T-helper 2 cell treated with Interferon-gamma antibody and Interleukin-4, amounts not matched to agents 5 μg/mL and 100 μg/mL, for 36 hours (primary cell): ENCODE results near the gene C1orf167.

Experiments used
- DNase-seq: peaks from one replicate; pipeline ENCODE4 v3.0.0; 2021; ENCODE audit warnings: low spot score
- H3K27ac Mint-ChIP-seq: one replicate; pipeline ENCODE4 v1.8.0; 2021; ENCODE audit warnings: mild to moderate bottlenecking, mixed read lengths
- H3K27me3 Mint-ChIP-seq: one replicate; pipeline ENCODE4 v1.8.0; 2021; ENCODE audit warnings: low read depth, mixed read lengths
- H3K36me3 Mint-ChIP-seq: one replicate; pipeline ENCODE4 v1.8.0; 2021; ENCODE audit warnings: low read depth, mixed read lengths
- H3K4me1 Mint-ChIP-seq: one replicate; pipeline ENCODE4 v1.8.0; 2021; ENCODE audit warnings: low read depth, mixed read lengths
- H3K4me3 Mint-ChIP-seq: one replicate; pipeline ENCODE4 v1.8.0; 2022; ENCODE audit warnings: mild to moderate bottlenecking, moderate library complexity, mixed read lengths
- H3K9me3 Mint-ChIP-seq: one replicate; pipeline ENCODE4 v1.8.0; 2021; ENCODE audit warnings: mixed read lengths

C1orf167 gene, protein sequence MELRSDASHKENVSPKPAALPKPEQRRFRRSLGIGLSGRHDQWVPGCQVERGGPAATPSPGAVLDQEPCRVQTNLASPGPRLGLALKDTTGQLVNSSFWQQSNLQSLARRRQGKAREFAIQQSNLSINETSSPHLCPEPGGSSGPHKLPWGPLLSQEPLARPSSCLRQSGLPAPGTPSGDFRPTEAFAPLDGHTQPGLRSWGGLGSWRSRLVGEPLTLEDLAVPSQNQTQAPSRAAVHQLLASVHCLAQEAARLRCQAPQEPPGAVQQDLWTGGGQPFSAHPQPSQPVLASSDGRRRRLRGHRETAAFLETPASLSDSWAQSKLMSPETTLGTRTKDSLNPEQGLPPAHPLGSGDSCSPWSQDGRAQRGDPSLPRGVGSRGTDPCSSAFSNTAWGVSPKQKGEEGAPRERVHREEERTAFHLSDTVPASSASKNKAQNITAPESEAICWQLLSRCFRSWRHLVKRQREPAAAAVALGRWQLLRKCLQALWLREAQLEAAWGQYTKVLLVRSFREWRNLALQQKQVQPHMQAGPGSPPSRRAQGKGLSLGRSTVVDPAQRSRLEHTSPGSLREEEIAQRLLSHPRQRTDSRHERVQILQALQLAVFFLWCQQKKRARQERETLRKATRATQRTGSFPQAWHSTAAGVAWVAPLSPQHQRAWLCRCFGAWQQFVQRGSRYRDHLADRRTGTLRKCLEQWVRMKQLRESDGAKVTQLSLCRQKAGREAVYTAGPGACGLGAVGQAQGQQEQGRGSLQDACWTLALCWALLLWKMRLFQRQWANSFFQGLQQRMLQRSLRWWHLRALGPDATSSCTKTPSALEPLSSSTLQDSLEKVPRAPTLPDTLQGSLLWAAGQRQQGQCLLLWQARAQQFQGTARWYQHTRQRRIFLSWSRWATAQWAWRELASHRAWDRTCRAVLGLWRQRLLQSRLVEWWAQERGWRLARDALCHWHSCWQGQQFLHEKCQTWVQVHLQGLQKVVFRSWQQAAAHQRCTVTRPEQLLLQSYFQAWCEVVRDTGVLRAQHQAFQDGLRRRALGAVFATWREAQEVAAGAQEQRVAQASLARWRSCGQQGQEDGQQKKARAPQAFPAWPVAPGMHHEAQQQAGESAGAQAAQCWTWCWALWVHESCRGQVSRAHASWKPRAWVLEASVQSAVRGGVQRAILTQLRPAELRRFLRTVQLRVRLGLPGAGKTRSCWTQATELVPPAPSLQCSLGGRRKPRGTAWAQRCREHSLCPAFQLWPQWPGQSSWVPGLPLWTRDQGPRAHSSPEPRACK (N-terminal part only)

GRCh38 chr1:11761988-11762406 lies at the start of gene C1orf167:
TSS of gene C1orf167 (plus strand) at chr1:11762193. CDS start at chr1:11764401, 2,208 bp downstream.
- Mint-ChIP-seq H3K4me1 (no peaks in the 10 kb centered on the region), H3K4me3 (no peak within 1 kb of the TSS), H3K9me3 (no peaks in the 10 kb centered on the region), H3K27ac (no peak within 1 kb of the TSS), H3K27me3 (peaks cover 27% of the 10 kb centered on the region), H3K36me3 (no peaks in the 10 kb centered on the region)
- DNase-seq: peak; percentile 19

DNA sequence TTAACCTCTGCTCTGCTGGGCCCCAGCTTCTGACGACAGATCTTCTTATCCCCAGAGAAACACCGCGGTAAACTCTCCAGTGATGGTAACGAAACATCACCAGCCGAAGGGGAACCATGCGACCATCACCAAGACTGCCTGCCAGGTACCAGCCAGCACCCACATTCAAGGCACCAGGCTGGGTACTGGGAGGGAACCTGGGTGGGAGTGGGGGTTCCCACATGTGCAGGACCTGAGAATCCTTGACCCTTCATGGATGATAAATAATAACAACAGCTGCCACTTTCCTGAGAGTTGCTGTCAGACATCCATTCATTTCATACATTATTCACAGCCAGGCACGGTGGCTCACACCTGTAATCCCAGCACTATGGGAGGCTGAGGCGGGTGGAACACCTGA lies 49.7 kb upstream of the C1orf167 start:
- no peaks in the 10 kb centered on the region for H3K4me1 Mint-ChIP-seq

DNA sequence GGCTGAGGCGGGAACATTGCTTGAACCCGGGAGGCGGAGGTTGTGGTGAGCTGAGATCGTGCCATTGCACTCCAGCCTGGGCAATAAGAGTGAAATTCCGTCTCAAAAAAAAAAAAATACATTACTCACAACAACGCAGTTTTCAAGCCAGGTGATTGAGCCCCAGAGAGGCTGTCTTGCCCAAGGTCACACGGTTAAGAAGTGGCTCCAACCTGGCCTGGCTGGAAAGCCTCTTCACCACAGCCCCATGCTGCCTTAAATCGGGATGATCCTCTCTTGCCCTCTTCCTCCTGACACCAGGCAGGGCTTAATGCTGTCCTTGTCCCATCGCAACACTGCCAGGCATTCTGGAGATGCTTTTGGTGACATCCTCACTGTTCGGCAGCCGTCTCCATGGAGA lies 48.9 kb upstream of the C1orf167 start:
- no peak overlapping the region for H3K4me3 Mint-ChIP-seq
- H3K27ac Mint-ChIP-seq: no peak overlapping the region
- DNase-seq: no peak
- no peaks in the 10 kb centered on the region for H3K9me3 Mint-ChIP-seq
- no peaks in the 10 kb centered on the region for H3K4me1 Mint-ChIP-seq
- no peaks in the 10 kb centered on the region for H3K36me3 Mint-ChIP-seq
- H3K27me3 Mint-ChIP-seq: peaks cover 8% of the 10 kb centered on the region

More for the DNA sequence above, 49.7 kb upstream of the C1orf167 start:
- DNase-seq: no peak
- Mint-ChIP-seq H3K27ac (no peak overlapping the region), H3K36me3 (no peaks in the 10 kb centered on the region), H3K27me3 (peaks cover 8% of the 10 kb centered on the region), H3K9me3 (no peaks in the 10 kb centered on the region), H3K4me3 (no peak overlapping the region)

DNA sequence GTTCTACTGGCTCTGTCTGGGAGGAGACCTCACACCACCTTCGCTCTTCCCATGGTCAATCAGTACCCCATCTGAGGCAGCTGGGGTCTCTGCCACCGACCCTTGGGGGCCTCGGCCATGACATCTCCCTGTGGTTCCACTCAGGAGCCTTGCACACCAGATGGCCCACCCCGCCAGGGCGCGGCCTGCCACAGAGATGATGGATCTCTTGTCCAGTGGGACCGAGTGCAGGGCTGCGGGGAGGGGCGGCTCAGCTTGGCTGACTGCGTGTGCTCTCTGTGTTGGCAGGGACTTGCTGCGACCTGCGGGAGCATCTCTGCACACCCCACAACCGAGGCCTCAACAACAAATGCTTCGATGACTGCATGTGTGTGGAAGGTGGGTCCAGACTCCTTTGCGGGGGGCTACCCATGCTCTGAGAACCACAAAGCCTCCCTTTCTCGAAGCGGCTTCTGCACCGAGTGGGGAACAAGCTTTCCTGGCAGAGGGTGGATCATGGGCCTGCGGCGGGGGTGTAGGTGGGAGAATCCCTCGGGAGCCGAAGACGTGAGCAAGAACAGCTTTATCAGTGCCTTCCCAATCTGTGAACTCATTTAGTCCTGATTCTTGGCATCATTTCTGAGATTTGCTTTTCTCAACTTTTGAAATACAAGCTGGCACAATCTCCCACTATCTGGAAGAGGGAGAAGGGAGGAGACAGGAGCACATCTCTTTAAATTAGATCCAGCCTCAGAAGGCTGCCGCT lies 47.0 kb upstream of the C1orf167 start:
- Mint-ChIP-seq H3K36me3 (no peaks in the 10 kb centered on the region), H3K4me3 (no peak overlapping the region), H3K27me3 (peaks cover 5% of the 10 kb centered on the region), H3K4me1 (peaks cover 10% of the 10 kb centered on the region), H3K27ac (no peak overlapping the region), H3K9me3 (no peaks in the 10 kb centered on the region)
- DNase-seq: no peak

- DNase-seq: peak; percentile 67
- H3K4me1 Mint-ChIP-seq: peaks cover 11% of the 10 kb centered on the region
- no peaks in the 10 kb centered on the region for H3K9me3 Mint-ChIP-seq
- peak overlapping the region; percentile 83 for H3K27ac Mint-ChIP-seq
- H3K27me3 Mint-ChIP-seq: peaks cover 13% of the 10 kb centered on the region
- H3K36me3 Mint-ChIP-seq: no peaks in the 10 kb centered on the region
- H3K4me3 Mint-ChIP-seq: peak overlapping the region; percentile 86
Measured at GRCh38 chr1:11719313-11720032, 42.5 kb upstream of the C1orf167 start.

DNA sequence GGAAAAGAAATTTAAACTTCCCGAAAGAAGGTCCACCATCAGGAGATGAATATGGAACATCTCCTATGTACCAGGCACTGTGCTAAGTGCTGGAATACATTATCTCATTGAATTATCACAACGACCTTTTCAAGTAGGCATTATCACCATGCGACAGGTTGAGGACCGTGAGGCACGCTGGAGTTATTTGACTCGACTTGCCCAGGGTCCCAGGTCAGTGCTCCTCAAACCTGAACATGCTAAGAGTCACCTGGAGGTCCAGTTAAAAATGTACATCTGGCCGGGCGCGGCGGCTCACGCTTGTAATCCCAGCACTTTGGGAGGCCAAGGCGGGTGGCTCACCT lies 42.0 kb upstream of the C1orf167 start:
- Mint-ChIP-seq H3K36me3 (no peaks in the 10 kb centered on the region), H3K4me3 (peak overlapping the region; percentile 86), H3K27ac (no peak overlapping the region), H3K4me1 (peaks cover 14% of the 10 kb centered on the region), H3K9me3 (no peaks in the 10 kb centered on the region), H3K27me3 (peaks cover 13% of the 10 kb centered on the region)
- no peak for DNase-seq

DNA sequence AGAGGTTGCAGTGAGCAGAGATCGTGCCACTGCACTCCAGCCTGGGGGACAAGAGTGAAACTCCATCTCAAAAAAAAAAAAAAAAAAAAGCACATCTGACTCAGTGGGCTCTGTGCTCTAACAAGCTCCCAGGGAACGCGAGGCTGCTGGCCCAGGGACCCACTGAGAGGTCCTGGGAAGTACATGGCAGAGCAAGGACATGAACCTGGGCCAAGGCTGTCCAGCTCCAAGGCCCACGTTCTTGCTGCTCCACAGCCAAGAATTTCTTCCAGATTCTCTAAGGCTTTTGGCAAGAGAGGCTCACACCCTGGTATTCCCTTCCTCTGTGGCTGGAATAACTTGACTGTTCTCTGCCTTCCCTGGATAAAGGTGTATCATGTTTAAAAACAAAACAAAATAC lies 41.5 kb upstream of the C1orf167 start:
- H3K9me3 Mint-ChIP-seq: no peaks in the 10 kb centered on the region
- peaks cover 19% of the 10 kb centered on the region for H3K4me1 Mint-ChIP-seq
- H3K4me3 Mint-ChIP-seq: no peak overlapping the region
- DNase-seq: no peak
- H3K27me3 Mint-ChIP-seq: peaks cover 16% of the 10 kb centered on the region
- no peak overlapping the region for H3K27ac Mint-ChIP-seq
- no peaks in the 10 kb centered on the region for H3K36me3 Mint-ChIP-seq

- Mint-ChIP-seq H3K27me3 (peaks cover 11% of the 10 kb centered on the region), H3K36me3 (no peaks in the 10 kb centered on the region), H3K4me1 (peaks cover 21% of the 10 kb centered on the region), H3K27ac (no peak overlapping the region), H3K4me3 (no peak overlapping the region), H3K9me3 (no peaks in the 10 kb centered on the region)
- DNase-seq: no peak
Measured at GRCh38 chr1:11721311-11721710, 40.7 kb upstream of the C1orf167 start.

GRCh38 chr1:11722538-11722937 lies 39.5 kb upstream of the C1orf167 start:
- DNase-seq: no peak
- Mint-ChIP-seq H3K27me3 (peaks cover 11% of the 10 kb centered on the region), H3K4me3 (no peak overlapping the region), H3K4me1 (peaks cover 21% of the 10 kb centered on the region), H3K9me3 (no peaks in the 10 kb centered on the region), H3K36me3 (no peaks in the 10 kb centered on the region), H3K27ac (no peak overlapping the region)

GRCh38 chr1:11725616-11726015 lies 36.4 kb upstream of the C1orf167 start:
- peaks cover 11% of the 10 kb centered on the region for H3K27me3 Mint-ChIP-seq
- DNase-seq: no peak
- H3K4me1 Mint-ChIP-seq: peaks cover 30% of the 10 kb centered on the region
- H3K4me3 Mint-ChIP-seq: no peak overlapping the region
- no peaks in the 10 kb centered on the region for H3K9me3 Mint-ChIP-seq
- H3K27ac Mint-ChIP-seq: no peak overlapping the region
- H3K36me3 Mint-ChIP-seq: no peaks in the 10 kb centered on the region

DNA sequence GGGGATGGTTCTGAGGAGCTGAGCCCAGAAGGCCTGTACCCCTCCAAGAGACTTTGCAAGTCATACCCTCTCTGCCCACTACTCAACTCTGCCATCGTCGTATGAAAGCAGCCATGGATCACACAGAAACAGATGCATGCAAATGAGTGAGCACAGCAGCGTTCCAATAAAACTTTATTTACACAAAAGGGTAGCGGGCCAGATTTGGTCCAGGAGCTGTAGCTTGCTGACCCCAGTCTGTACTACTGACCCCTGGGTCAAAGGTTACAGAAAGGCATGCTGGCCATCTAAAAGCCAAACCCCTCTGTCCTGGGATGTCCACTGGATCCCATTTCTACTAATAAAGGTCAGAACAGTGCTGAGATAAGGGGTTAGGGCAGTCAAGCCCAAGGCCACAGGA lies 34.9 kb upstream of the C1orf167 start:
- Mint-ChIP-seq H3K4me1 (peaks cover 37% of the 10 kb centered on the region), H3K9me3 (no peaks in the 10 kb centered on the region), H3K36me3 (no peaks in the 10 kb centered on the region), H3K4me3 (no peak overlapping the region), H3K27ac (no peak overlapping the region), H3K27me3 (peaks cover 7% of the 10 kb centered on the region)
- no peak for DNase-seq

DNA sequence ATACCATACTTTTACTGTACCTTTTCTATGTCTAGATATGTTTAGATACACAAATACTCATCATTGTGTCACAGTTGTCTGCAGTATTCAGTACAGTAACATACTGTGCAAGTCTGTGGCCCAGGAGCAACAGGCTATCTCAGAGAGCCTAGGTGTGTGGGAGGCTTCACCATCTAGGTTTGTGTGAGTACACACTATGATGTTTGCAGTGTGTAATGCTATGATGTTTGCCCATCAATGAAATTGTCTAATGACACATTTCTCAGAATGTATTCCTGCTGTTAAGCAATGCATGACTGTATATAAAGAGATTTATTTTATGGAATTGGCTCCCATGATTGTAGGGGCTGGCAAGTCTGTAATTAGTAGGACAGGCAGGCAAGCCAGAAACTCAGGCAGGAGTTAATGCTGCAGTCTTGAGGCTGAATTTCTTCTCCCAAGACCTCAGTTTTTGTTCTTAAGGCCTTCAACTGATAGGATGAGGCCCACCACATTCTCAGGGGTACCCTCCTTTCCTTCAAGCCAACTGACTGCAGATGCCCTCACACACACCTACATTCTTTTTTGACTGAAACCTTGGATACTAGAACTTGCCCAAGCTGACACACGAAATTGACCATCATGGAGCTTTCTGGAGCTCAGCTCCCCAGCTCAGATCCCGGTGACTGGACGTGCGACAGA lies 33.7 kb upstream of the C1orf167 start:
- Mint-ChIP-seq H3K27me3 (peaks cover 7% of the 10 kb centered on the region), H3K4me3 (no peak overlapping the region), H3K36me3 (no peaks in the 10 kb centered on the region), H3K9me3 (no peaks in the 10 kb centered on the region), H3K4me1 (peaks cover 42% of the 10 kb centered on the region), H3K27ac (no peak overlapping the region)
- DNase-seq: no peak
